Gastroesophageal sphincter (tissue), 4 donors: ENCODE measurements around the gene MAPK4. TPM values are rescaled to one million over a fixed set of nuclear protein-coding genes. Genes with fewer than 3 reads are reported as not detected.

Experiments
- ATAC-seq: fragments of 150-250 bp; one replicate; pipeline ENCODE4 v1.9.1; 2016; ENCODE audit warnings: mild to moderate bottlenecking, moderate library complexity
- H3K27ac ChIP-seq, 4 donors: fragments of 200-600 bp; sonication (generic) in 3 of 4; 1 replicate in 3 of 4; 2 replicates in 1 of 4; pipeline ENCODE4 v1.5.1; 2016 to 2019
- H3K27me3 ChIP-seq: fragments of 200-600 bp; sonication (generic); one replicate; pipeline ENCODE4 v1.5.1; 2019
- H3K36me3 ChIP-seq, 2 donors: fragments of 200-600 bp; sonication (generic); one replicate each; pipeline ENCODE4 v1.5.1; 2019; ENCODE audit warnings: control low read depth in 1 of 2
- H3K4me1 ChIP-seq, 3 donors: fragments of 200-600 bp; sonication (generic); 1 replicate in 2 of 3; 2 replicates in 1 of 3; pipeline ENCODE4 v1.5.1; 2016 to 2019; ENCODE audit warnings: control low read depth in 2 of 3
- H3K4me3 ChIP-seq, 2 donors: fragments of 200-600 bp; sonication (generic); one replicate each; pipeline ENCODE4 v1.5.1; 2019; ENCODE audit warnings: mild to moderate bottlenecking in 1 of 2, moderate library complexity in 1 of 2
- H3K9me3 ChIP-seq, 3 donors: fragments of 200-600 bp; sonication (generic); one replicate each; pipeline ENCODE4 v1.5.1; 2017 to 2019; ENCODE audit warnings: control low read depth in 2 of 3
- EP300 ChIP-seq: sonication (generic); formaldehyde crosslinking; IDR thresholded peaks from one replicate; pipeline ENCODE4 v1.6.1; 2017; ENCODE audit warnings: antibody characterized with exemption, mild to moderate bottlenecking
- POLR2A ChIP-seq, 2 donors: fragments of 450-650 bp; IDR thresholded peaks; one replicate each; pipeline ENCODE4 v1.6.1; 2017; ENCODE audit warnings: antibody characterized with exemption in 2 of 2, mild to moderate bottlenecking in 2 of 2, moderate library complexity in 1 of 2
- POLR2AphosphoS5 ChIP-seq: sonication (generic); formaldehyde crosslinking; IDR thresholded peaks from one replicate; pipeline ENCODE4 v1.6.1; 2017; ENCODE audit warnings: antibody characterized with exemption
- WGBS, 2 donors: methylation state at CpG; one replicate each; pipeline ENCODE4 v1.1.5; 2018; ENCODE audit warnings: low coverage in 1 of 2; 5-methylcytosine and 5-hydroxymethylcytosine counted together
- total RNA-seq, 4 donors: library from RNA; depleted of rRNA; stranded (reverse); fragments of >200 nt; gene quantifications; one replicate each; pipeline ENCODE4 v1.1.0, GENCODE V29; 2016
- TF ChIP-seq, protein P1 (sequence below), 4 experiments: fragments of 200-600 bp in 2 of 4; fragments of 450-650 bp in 2 of 4; sonication (generic) in 1 of 4; IDR thresholded peaks; one replicate each; pipeline ENCODE4 v1.5.1; 2017 to 2019; ENCODE audit warnings: antibody characterized with exemption in 4 of 4, mild to moderate bottlenecking in 2 of 4, moderate library complexity in 2 of 4

Gene MAPK4
- total RNA-seq, 4 donors from 2014 or later: 9.3 to 13.7 (median 10.6) TPM

DNA sequence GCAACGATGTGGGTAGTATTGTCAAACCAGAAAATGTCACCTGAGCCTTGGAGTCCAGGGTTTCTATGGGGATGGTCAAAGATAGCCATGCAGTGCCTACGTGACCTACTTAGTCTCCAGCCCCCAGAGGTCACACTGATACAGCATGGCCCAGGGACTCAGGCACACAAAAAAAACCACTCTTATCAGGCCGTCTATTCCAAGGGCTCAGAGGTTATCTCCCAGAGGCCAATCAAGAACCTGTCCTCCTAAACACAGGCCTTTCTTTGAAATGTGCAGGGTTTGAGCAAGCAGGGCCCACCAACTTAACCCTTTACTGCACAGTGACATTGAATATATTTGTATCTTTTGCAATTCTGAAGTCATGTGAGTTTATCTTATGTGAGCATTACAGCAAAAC lies 177.2 kb downstream of the MAPK4 start:
- Histone ChIP-seq H3K4me3 (no peak overlapping the region), H3K9me3 (no peaks in the 10 kb centered on the region), H3K36me3 (no peaks in the 10 kb centered on the region), H3K27ac (no peak overlapping the region), H3K27me3 (no peaks in the 10 kb centered on the region), H3K4me1 (no peaks in the 10 kb centered on the region)
- 32 to 61% methylated on average over 2 of the region's 3 CpGs for WGBS, 2 donors
- ATAC-seq: no peak
- TF ChIP-seq POLR2A (IDR thresholded peaks at IDR 0.05): no peak
- TF ChIP-seq, protein P1, sequence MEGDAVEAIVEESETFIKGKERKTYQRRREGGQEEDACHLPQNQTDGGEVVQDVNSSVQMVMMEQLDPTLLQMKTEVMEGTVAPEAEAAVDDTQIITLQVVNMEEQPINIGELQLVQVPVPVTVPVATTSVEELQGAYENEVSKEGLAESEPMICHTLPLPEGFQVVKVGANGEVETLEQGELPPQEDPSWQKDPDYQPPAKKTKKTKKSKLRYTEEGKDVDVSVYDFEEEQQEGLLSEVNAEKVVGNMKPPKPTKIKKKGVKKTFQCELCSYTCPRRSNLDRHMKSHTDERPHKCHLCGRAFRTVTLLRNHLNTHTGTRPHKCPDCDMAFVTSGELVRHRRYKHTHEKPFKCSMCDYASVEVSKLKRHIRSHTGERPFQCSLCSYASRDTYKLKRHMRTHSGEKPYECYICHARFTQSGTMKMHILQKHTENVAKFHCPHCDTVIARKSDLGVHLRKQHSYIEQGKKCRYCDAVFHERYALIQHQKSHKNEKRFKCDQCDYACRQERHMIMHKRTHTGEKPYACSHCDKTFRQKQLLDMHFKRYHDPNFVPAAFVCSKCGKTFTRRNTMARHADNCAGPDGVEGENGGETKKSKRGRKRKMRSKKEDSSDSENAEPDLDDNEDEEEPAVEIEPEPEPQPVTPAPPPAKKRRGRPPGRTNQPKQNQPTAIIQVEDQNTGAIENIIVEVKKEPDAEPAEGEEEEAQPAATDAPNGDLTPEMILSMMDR (IDR thresholded peaks at IDR 0.05): no peak
- no peak for TF ChIP-seq POLR2AphosphoS5
- TF ChIP-seq EP300: no peak

DNA sequence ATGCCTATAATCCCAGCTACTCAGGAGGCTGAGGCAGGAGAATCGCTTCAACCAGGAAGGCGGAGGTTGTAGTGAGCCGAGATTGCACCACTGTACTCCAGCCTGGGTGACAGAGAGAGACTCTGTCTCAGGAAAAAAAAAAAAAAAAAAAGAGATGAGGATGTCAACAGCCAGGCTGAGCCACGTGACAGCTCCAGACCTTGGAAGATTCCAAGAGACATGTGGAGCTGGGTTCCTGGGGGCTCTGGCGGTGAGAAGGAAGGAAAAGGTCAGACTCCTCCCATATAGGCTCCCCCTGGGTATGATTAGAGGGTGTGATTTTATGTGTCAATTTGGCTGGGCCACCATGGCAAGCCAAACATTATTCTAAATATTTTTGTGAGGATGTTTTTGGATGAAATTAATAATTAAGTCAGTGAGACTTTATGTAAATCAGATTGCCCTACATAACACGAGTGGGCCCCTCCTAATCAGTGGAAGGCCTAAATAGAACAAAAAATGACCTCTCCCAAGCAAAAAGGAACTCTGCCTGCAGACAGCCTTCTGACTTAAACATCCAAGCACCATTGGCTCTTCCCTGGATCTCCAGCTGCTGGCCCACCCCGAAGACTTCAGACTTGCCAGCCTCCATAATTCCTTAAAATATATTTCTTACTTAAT lies 178.3 kb downstream of the MAPK4 start:
- H3K4me3 ChIP-seq: no peak overlapping the region
- no peak for ATAC-seq
- H3K9me3 ChIP-seq: peaks cover 0 to 8% (median 0%) of the 10 kb centered on the region in 3 donors
- H3K27ac ChIP-seq: no peak overlapping the region
- 66 to 73% methylated on average over 2 to 3 of the region's 7 CpGs for WGBS, 2 donors
- H3K27me3 ChIP-seq: no peaks in the 10 kb centered on the region
- TF ChIP-seq, protein P1 (IDR thresholded peaks at IDR 0.05): no peak
- TF ChIP-seq EP300 (no peak), POLR2AphosphoS5 (no peak), POLR2A (IDR thresholded peaks at IDR 0.05) (no peak)
- H3K36me3 ChIP-seq: no peaks in the 10 kb centered on the region
- H3K4me1 ChIP-seq: no peaks in the 10 kb centered on the region

DNA sequence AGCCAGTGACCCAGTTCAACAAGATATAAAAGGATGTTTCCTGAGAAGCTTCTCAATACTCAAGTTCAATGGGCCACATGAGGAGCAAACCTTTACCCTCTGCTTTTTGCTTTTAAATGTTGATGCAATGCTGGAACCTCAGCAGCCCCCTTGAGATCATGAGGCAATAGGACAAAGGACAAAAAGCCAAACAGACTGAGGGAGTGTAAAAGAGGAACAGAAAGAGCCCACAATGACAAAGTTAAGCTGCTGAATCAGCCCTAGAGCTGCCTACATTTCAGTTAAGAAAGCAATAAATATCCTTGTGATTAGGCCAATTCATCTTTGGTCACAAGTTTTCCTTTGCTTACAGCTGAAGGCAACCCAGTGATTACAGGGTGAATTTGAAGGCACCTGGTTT lies 183.1 kb downstream of the MAPK4 start:
- Histone ChIP-seq H3K4me3 (no peak overlapping the region), H3K9me3 (peaks cover 0 to 20% (median 0%) of the 10 kb centered on the region in 3 donors), H3K27ac (no peak overlapping the region), H3K27me3 (no peaks in the 10 kb centered on the region), H3K4me1 (no peaks in the 10 kb centered on the region), H3K36me3 (no peaks in the 10 kb centered on the region)
- no peak for TF ChIP-seq POLR2AphosphoS5
- TF ChIP-seq, protein P1 (IDR thresholded peaks at IDR 0.05): no peak
- no peak for TF ChIP-seq EP300
- TF ChIP-seq POLR2A (IDR thresholded peaks at IDR 0.05): no peak
- no peak for ATAC-seq

DNA sequence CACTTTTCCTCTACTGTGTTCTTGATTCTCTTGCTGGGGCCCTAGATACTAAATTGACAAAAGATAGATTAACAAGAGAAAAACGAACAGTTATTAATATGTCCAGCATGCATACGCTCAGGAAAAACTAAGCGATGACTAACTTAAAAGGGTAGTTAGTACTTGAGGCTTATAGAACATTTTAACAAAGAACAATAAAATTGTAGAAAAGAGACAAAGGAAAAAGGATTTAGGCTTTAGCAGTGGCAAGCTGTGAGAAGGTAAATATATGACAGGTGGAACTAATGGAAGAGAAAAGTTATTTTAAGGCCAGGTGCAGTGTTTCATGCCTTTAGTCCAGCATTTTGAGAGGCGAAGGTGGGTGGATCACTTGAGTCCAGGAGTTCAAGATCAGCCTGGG lies 184.4 kb downstream of the MAPK4 start:
- no peak overlapping the region for H3K27ac ChIP-seq
- H3K27me3 ChIP-seq: no peaks in the 10 kb centered on the region
- no peak for ATAC-seq
- H3K36me3 ChIP-seq: no peaks in the 10 kb centered on the region
- TF ChIP-seq POLR2A (IDR thresholded peaks at IDR 0.05) (no peak), POLR2AphosphoS5 (no peak), EP300 (no peak)
- TF ChIP-seq, protein P1 (IDR thresholded peaks at IDR 0.05): no peak
- peaks cover 0 to 28% (median 0%) of the 10 kb centered on the region in 3 donors for H3K9me3 ChIP-seq
- no peak overlapping the region for H3K4me3 ChIP-seq
- no peaks in the 10 kb centered on the region for H3K4me1 ChIP-seq
- WGBS, 2 donors: 81 to 89% methylated on average over 3 to 4 of the region's 4 CpGs

DNA sequence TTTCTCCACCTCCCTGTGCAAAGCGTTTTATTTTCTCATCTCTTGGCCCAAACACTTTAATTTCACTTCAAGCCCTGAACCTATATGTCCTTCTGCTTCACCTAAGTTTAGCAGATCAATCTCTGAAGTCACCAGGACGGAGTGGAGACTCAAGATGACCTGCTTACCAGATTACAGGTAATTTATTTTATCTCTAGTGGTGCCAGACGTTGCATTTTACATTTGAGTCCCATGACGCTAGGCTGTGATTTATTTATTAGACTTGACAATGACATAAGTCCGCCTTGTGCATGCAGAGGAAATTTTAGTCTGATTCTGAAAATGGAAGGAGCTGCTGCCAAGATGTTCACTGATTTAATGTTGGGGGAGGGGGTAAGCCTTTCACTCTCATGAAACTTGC lies 186.1 kb downstream of the MAPK4 start:
- Histone ChIP-seq H3K4me1 (no peaks in the 10 kb centered on the region), H3K4me3 (no peak overlapping the region), H3K27ac (no peak overlapping the region), H3K27me3 (no peaks in the 10 kb centered on the region), H3K9me3 (peaks cover 0 to 28% (median 0%) of the 10 kb centered on the region in 3 donors), H3K36me3 (no peaks in the 10 kb centered on the region)
- ATAC-seq: no peak
- 34 to 53% methylated on average over 4 to 5 of the region's 5 CpGs for WGBS, 2 donors
- TF ChIP-seq POLR2A (IDR thresholded peaks at IDR 0.05) (no peak), EP300 (no peak), POLR2AphosphoS5 (no peak)
- TF ChIP-seq, protein P1 (IDR thresholded peaks at IDR 0.05): no peak
